GM18519 (cell line): ENCODE data around the gene LUZP4.
"Not testable (repeated sequence)": the region's sequence is repeated elsewhere in the genome, so short reads cannot be mapped to it uniquely, and the experiment has no call there.

Source experiments
- ATAC-seq: cut with Tn5 transposase; IDR thresholded peaks from one replicate; pipeline ENCODE4 v1.9.1; 2021; ENCODE audit warnings: mild to moderate bottlenecking, moderate library complexity; ENCODE audit not compliant: unreplicated experiment, low FRiP score

The LUZP4 gene

GRCh38 chrX:115333446-115333845 is 43.9 kb downstream of the LUZP4 start:
- ATAC-seq: no peak

GRCh38 chrX:115337491-115338144 is 48.1 kb downstream of the LUZP4 start:
- ATAC-seq: no peak

GRCh38 chrX:115339441-115340025 is 50.0 kb downstream of the LUZP4 start:
- ATAC-seq: no peak

GRCh38 chrX:115341421-115341820 is 51.9 kb downstream of the LUZP4 start:
- no peak for ATAC-seq

- ATAC-seq: no peak
Observed at GRCh38 chrX:115344885-115345614, 55.5 kb downstream of the LUZP4 start.

GRCh38 chrX:115345615-115346014 is 56.1 kb downstream of the LUZP4 start:
- ATAC-seq: no peak

- not testable (repeated sequence) for ATAC-seq
Observed at GRCh38 chrX:115346738-115347137, 57.2 kb downstream of the LUZP4 start.

GRCh38 chrX:115348446-115349225 is 59.1 kb downstream of the LUZP4 start:
- no peak for ATAC-seq

- no peak for ATAC-seq
Observed at GRCh38 chrX:115350711-115351381, 61.3 kb downstream of the LUZP4 start.

- no peak for ATAC-seq
Observed at GRCh38 chrX:115356369-115356768, 66.9 kb downstream of the LUZP4 start.
